GM10266 (cell line): Measurements from ENCODE around the gene BCAS3.
"Not testable (repeated sequence)": the region's sequence is repeated elsewhere in the genome, so short reads cannot be mapped to it uniquely, and the experiment has no call there.

Experiments
- DNase-seq: peaks from one replicate; pipeline ENCODE4 v3.0.0; 2012; ENCODE audit errors: extremely low spot score
- CTCF ChIP-seq: IDR thresholded peaks from 2 replicates; pipeline ENCODE4 v1.5.1; 2012; ENCODE audit warnings: mild to moderate bottlenecking, low read depth; ENCODE audit not compliant: control insufficient read depth, insufficient read depth; ENCODE audit errors: missing control alignments

Gene BCAS3

GRCh38 chr17:60989846-60990245, 312.2 kb downstream of the BCAS3 start:
- no peak for TF ChIP-seq CTCF
- no peak for DNase-seq

- DNase-seq = no peak
- no peak for TF ChIP-seq CTCF
Measured at GRCh38 chr17:60993497-60993896, 315.8 kb downstream of the BCAS3 start.

GRCh38 chr17:60995680-60996079, 318.0 kb downstream of the BCAS3 start:
- TF ChIP-seq CTCF = no peak
- no peak for DNase-seq

GRCh38 chr17:61000911-61001310, 323.3 kb downstream of the BCAS3 start:
- DNase-seq = no peak
- no peak for TF ChIP-seq CTCF

- DNase-seq = peak; percentile 12
Measured at GRCh38 chr17:61002316-61002736, 324.7 kb downstream of the BCAS3 start.

GRCh38 chr17:61005358-61005757, 327.7 kb downstream of the BCAS3 start:
- no peak for TF ChIP-seq CTCF
- DNase-seq = no peak

More at GRCh38 chr17:61002316-61002736, 324.7 kb downstream of the BCAS3 start:
- peak; percentile 40 for TF ChIP-seq CTCF

GRCh38 chr17:61005958-61006357, 328.3 kb downstream of the BCAS3 start:
- not testable (repeated sequence) for DNase-seq

GRCh38 chr17:61007980-61008379, 330.3 kb downstream of the BCAS3 start:
- DNase-seq = no peak
- no peak for TF ChIP-seq CTCF
